Esophagus muscularis mucosa (tissue), 4 donors: Measurements from ENCODE around the gene GPR139. TPM values are rescaled to one million over a fixed set of nuclear protein-coding genes. Genes with fewer than 3 reads are reported as not detected.

Experiments used
- DNase-seq: peaks from one replicate; pipeline ENCODE4 v3.0.0-alpha.2; 2017; ENCODE audit errors: extremely low spot score
- H3K27ac ChIP-seq, 4 donors: fragments of 200-600 bp; sonication (generic); replicated peaks in 1 of 4; 1 replicate in 3 of 4; 2 replicates in 1 of 4; pipeline ENCODE4 v1.5.1; 2016 to 2019; ENCODE audit warnings: mild to moderate bottlenecking in 1 of 4
- H3K27me3 ChIP-seq, 4 donors: fragments of 200-600 bp; sonication (generic); one replicate each; pipeline versions ENCODE4 v1.5.1 to v1.6.0; 2016 to 2019
- H3K36me3 ChIP-seq, 4 donors: fragments of 200-600 bp; sonication (generic); one replicate each; pipeline ENCODE4 v1.5.1; 2016 to 2019
- H3K4me1 ChIP-seq, 4 donors: fragments of 200-600 bp; sonication (generic); one replicate each; pipeline ENCODE4 v1.5.1; 2016 to 2019
- H3K4me3 ChIP-seq, 4 donors: fragments of 200-600 bp; sonication (generic); 1 replicate in 2 of 4; 2 replicates in 2 of 4; pipeline ENCODE4 v1.5.1; 2016 to 2019; ENCODE audit warnings: mild to moderate bottlenecking in 4 of 4, moderate library complexity in 1 of 4
- H3K9me3 ChIP-seq, 4 donors: fragments of 200-600 bp; sonication (generic); 1 replicate in 3 of 4; 2 replicates in 1 of 4; pipeline ENCODE4 v1.5.1; 2016 to 2019
- CTCF ChIP-seq, 3 experiments: fragments of 200-600 bp in 2 of 3; fragments of 450-650 bp in 1 of 3; sonication (generic) in 2 of 3; IDR thresholded peaks; one replicate each; pipeline ENCODE4 v1.5.1; 2017 to 2019; ENCODE audit warnings: antibody characterized with exemption in 3 of 3, mild to moderate bottlenecking in 2 of 3, moderate library complexity in 1 of 3
- EP300 ChIP-seq: sonication (generic); formaldehyde crosslinking; IDR thresholded peaks from one replicate; pipeline ENCODE4 v1.6.1; 2017; ENCODE audit warnings: antibody characterized with exemption
- POLR2A ChIP-seq: fragments of 450-650 bp; IDR thresholded peaks from one replicate; pipeline ENCODE4 v1.6.1; 2017; ENCODE audit warnings: antibody characterized with exemption, moderate library complexity, mild to moderate bottlenecking, low read depth
- POLR2AphosphoS5 ChIP-seq, 2 donors: sonication (generic); formaldehyde crosslinking; IDR thresholded peaks; one replicate each; pipeline ENCODE4 v1.6.1; 2017; ENCODE audit warnings: antibody characterized with exemption in 2 of 2
- WGBS: methylation state at CpG from one replicate; pipeline ENCODE4 v1.1.5; 2018; 5-methylcytosine and 5-hydroxymethylcytosine counted together
- intact Hi-C: fragments of 100-400 bp; cut with DNase I; formaldehyde crosslinking; loops from one replicate; pipeline ENCODE4 v1.15.1; 2023
- total RNA-seq, 4 donors: library from RNA; depleted of rRNA; stranded (reverse); fragments of >200 nt; gene quantifications; one replicate each; pipeline versions ENCODE4 v1.1.0 to v1.2.1, GENCODE V29; 2016

GPR139 gene
- total RNA-seq, 4 donors from 2014 or later: not detected

GRCh38 chr16:20074099-20074991 lies 655 bp upstream of the GPR139 start:
- no peak for DNase-seq
- intact Hi-C loops: no loop called here
- Histone ChIP-seq H3K9me3 (peaks cover 0 to 3% (median 0%) of the 10 kb centered on the region in 4 donors), H3K4me3 (no peak overlapping the region), H3K27me3 (peaks cover 0 to 81% (median 0%) of the 10 kb centered on the region in 4 donors), H3K36me3 (no peaks in the 10 kb centered on the region), H3K4me1 (peaks cover 0 to 9% (median 6%) of the 10 kb centered on the region in 4 donors), H3K27ac (no peak overlapping the region)
- WGBS: 16% methylated on average over 25 of the region's 34 CpGs
- TF ChIP-seq POLR2A: no peak
- TF ChIP-seq POLR2AphosphoS5 (IDR thresholded peaks at IDR 0.05): no peak
- no peak for TF ChIP-seq EP300

- peaks cover 0 to 69% (median 0%) of the 10 kb centered on the region in 4 donors for H3K27me3 ChIP-seq
- TF ChIP-seq CTCF (IDR thresholded peaks at IDR 0.05) (no peak), POLR2A (no peak), EP300 (no peak), POLR2AphosphoS5 (IDR thresholded peaks at IDR 0.05) (no peak)
These were observed 852 bp downstream of the GPR139 start for GRCh38 chr16:20072874-20073202.

GRCh38 chr16:20072146-20072873 lies 1.4 kb downstream of the GPR139 start:
- no peak overlapping the region for H3K4me3 ChIP-seq
- intact Hi-C loops: no loop called here
- peaks cover 0 to 69% (median 0%) of the 10 kb centered on the region in 4 donors for H3K27me3 ChIP-seq
- no peak for TF ChIP-seq EP300
- TF ChIP-seq POLR2AphosphoS5 (IDR thresholded peaks at IDR 0.05): no peak
- no peak for TF ChIP-seq POLR2A
- no peak for TF ChIP-seq CTCF (IDR thresholded peaks at IDR 0.05)
- H3K9me3 ChIP-seq: peaks cover 0 to 7% (median 6%) of the 10 kb centered on the region in 4 donors
- no peaks in the 10 kb centered on the region for H3K36me3 ChIP-seq
- no peak for DNase-seq
- H3K4me1 ChIP-seq: peaks cover 0 to 9% (median 6%) of the 10 kb centered on the region in 4 donors
- H3K27ac ChIP-seq: no peak overlapping the region
- WGBS: 45% methylated on average over 10 of the region's 11 CpGs

More at GRCh38 chr16:20072874-20073202, 852 bp downstream of the GPR139 start:
- Histone ChIP-seq H3K36me3 (no peaks in the 10 kb centered on the region), H3K4me1 (peaks cover 0 to 9% (median 6%) of the 10 kb centered on the region in 4 donors), H3K9me3 (peaks cover 0 to 7% (median 5%) of the 10 kb centered on the region in 4 donors), H3K4me3 (no peak overlapping the region), H3K27ac (no peak overlapping the region)
- intact Hi-C loops: no loop called here
- DNase-seq: no peak
- WGBS: 20% methylated on average over 3 of the region's 11 CpGs

- H3K4me3 ChIP-seq: no peak overlapping the region
- DNase-seq: no peak
- peaks cover 0 to 10% (median 7%) of the 10 kb centered on the region in 4 donors for H3K9me3 ChIP-seq
- WGBS: 42% methylated on average over 2 of the region's 2 CpGs
- H3K27ac ChIP-seq: no peak overlapping the region
- intact Hi-C loops: no loop called here
- H3K4me1 ChIP-seq: no peaks in the 10 kb centered on the region
- no peaks in the 10 kb centered on the region for H3K36me3 ChIP-seq
- TF ChIP-seq CTCF (IDR thresholded peaks at IDR 0.05): no peak
- no peak for TF ChIP-seq POLR2AphosphoS5 (IDR thresholded peaks at IDR 0.05)
- TF ChIP-seq POLR2A: no peak
- TF ChIP-seq EP300: no peak
- peaks cover 0 to 12% (median under 1%) of the 10 kb centered on the region in 4 donors for H3K27me3 ChIP-seq
These were observed 8.8 kb downstream of the GPR139 start for GRCh38 chr16:20064931-20065330.

- WGBS: 84% methylated on average over 4 of the region's 4 CpGs
- DNase-seq: no peak
- H3K4me1 ChIP-seq: no peaks in the 10 kb centered on the region
- H3K27ac ChIP-seq: no peak overlapping the region
- TF ChIP-seq EP300 (no peak), POLR2A (no peak), POLR2AphosphoS5 (IDR thresholded peaks at IDR 0.05) (no peak), CTCF (IDR thresholded peaks at IDR 0.05) (no peak)
- intact Hi-C loops: no loop called here
- peaks cover 0 to 10% (median 6%) of the 10 kb centered on the region in 4 donors for H3K9me3 ChIP-seq
- H3K27me3 ChIP-seq: peaks cover 0 to 11% (median 2%) of the 10 kb centered on the region in 4 donors
- no peak overlapping the region for H3K4me3 ChIP-seq
- H3K36me3 ChIP-seq: no peaks in the 10 kb centered on the region
These were observed 9.2 kb downstream of the GPR139 start for GRCh38 chr16:20064520-20064919.
